ENCODE measurements around the gene MYO19.
A peak's percentile ranks its signal among the peaks of the same experiment; 100 is the strongest.

Gene MYO19, protein sequence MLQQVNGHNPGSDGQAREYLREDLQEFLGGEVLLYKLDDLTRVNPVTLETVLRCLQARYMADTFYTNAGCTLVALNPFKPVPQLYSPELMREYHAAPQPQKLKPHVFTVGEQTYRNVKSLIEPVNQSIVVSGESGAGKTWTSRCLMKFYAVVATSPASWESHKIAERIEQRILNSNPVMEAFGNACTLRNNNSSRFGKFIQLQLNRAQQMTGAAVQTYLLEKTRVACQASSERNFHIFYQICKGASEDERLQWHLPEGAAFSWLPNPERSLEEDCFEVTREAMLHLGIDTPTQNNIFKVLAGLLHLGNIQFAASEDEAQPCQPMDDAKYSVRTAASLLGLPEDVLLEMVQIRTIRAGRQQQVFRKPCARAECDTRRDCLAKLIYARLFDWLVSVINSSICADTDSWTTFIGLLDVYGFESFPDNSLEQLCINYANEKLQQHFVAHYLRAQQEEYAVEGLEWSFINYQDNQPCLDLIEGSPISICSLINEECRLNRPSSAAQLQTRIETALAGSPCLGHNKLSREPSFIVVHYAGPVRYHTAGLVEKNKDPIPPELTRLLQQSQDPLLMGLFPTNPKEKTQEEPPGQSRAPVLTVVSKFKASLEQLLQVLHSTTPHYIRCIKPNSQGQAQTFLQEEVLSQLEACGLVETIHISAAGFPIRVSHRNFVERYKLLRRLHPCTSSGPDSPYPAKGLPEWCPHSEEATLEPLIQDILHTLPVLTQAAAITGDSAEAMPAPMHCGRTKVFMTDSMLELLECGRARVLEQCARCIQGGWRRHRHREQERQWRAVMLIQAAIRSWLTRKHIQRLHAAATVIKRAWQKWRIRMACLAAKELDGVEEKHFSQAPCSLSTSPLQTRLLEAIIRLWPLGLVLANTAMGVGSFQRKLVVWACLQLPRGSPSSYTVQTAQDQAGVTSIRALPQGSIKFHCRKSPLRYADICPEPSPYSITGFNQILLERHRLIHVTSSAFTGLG

DNA sequence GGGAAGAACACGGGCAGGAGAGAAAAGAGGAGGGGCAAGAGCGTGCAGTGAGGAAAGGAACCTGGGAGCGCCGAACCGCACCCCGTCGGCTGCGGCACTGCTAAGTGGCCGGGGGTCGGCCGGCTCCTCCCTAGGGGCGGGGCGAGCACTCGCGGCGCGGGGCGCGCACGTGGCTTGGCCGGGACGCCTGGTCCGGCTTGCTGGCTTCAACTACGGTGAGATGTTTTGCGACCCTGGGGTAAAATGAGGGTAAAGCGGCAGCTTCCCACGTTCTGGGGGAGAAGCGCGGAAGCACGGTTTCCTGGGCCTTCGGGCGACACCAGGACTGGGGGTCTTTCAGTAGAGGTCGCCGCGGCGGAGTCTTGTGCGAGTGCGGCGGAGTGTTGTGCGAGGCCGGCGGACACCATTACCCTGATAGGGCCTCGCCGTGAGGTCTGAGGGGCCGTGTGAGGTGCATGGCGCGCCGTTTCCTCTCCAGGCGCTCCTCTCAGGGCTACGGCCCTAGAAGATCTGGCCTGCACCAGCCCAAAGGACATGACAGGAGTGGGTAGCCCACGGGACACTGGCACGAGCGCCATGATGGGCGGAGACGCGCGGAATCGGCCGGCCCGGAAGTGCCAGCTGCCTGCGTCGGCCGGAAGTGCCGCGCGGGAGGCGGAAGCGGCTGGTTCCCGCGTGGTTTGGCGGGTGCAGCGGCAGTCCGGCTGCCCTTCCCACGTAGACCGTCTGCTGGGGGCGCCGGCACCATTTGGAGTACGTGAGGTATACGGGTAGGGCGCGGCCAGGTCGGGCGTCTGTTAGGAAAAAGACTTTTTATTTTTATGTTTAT is at the start of gene MYO19, which contains the start of gene PIGW:
MYO19 (minus strand) TSS at position 29 of the 829 bp plus-strand sequence. CDS start 2,330 bp downstream, outside the sequence.
PIGW (plus strand) TSS at position 148 of the 829 bp plus-strand sequence. CDS start 2,115 bp downstream, outside the sequence.
- peak; percentile 77 for DNase-seq (ENCODE audit: low read depth)

- no peak for DNase-seq (ENCODE audit: low read depth)
Measured at GRCh38 chr17:36583787-36584186, 49.1 kb upstream of the MYO19 start.

DNA sequence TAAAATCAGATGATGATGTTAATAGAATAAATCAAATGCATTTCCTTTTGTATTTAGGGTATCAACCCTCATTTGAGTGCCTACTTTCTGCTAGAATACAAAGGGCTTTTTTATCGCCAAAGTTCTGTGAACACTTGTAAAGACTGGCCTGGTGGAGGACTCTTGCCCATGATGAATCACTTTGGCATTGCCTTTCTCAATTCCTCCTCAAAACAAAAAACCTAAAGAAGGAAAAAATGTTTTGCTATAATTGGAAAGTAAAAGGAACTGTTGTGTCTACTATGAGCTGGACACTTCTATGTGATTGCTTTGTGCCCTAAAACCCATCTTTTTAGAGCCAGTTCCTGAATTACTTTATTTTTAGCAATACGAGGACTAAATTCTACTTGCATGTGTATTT is 44.0 kb upstream of the MYO19 start:
- DNase-seq (ENCODE audit: low read depth), result no peak

DNA sequence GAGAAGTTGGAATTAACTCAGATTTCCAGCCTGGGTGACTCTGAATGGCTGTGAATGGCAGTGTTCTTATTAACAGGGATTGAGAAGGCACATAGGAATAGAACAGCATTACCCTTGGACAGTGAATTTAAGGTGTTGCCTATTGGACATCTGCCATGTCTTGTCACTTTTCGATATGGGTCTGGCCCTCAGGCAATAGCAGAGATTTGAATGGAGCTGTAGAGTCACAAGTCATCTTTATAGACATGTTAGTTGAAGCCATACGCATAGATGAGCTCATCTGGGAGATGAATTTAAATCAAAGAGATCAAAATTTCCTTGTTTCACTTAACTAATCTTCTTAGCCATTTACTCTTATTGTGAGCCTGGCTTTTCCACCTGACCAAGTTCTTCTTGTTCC is 42.1 kb upstream of the MYO19 start:
- no peak for DNase-seq (ENCODE audit: low read depth)

DNA sequence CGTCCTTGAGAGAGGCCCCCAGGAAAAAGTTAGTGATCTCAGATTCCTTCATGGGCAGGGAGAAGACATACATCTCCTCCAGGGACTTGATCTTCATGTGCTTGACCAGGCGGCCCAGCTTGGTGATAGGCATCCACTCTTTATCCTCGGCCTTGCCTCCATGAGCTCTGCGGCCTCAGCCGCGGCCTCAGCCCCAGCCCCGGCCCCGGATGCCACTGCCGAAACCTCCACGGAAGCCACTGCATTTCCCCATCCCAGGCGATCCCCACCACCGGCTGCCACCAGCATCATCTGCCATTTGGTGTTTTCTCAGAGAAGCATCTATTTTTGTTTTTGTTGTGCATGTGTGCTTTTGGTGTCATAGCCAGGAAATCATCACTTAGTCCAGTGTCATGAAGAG is 40.4 kb upstream of the MYO19 start:
- DNase-seq (ENCODE audit: low read depth), result no peak

GRCh38 chr17:36566081-36566480 is 31.4 kb upstream of the MYO19 start:
- DNase-seq (ENCODE audit: low read depth), result no peak

- DNase-seq (ENCODE audit: low read depth), result no peak
Measured at GRCh38 chr17:36553459-36553858, 18.8 kb upstream of the MYO19 start.

DNA sequence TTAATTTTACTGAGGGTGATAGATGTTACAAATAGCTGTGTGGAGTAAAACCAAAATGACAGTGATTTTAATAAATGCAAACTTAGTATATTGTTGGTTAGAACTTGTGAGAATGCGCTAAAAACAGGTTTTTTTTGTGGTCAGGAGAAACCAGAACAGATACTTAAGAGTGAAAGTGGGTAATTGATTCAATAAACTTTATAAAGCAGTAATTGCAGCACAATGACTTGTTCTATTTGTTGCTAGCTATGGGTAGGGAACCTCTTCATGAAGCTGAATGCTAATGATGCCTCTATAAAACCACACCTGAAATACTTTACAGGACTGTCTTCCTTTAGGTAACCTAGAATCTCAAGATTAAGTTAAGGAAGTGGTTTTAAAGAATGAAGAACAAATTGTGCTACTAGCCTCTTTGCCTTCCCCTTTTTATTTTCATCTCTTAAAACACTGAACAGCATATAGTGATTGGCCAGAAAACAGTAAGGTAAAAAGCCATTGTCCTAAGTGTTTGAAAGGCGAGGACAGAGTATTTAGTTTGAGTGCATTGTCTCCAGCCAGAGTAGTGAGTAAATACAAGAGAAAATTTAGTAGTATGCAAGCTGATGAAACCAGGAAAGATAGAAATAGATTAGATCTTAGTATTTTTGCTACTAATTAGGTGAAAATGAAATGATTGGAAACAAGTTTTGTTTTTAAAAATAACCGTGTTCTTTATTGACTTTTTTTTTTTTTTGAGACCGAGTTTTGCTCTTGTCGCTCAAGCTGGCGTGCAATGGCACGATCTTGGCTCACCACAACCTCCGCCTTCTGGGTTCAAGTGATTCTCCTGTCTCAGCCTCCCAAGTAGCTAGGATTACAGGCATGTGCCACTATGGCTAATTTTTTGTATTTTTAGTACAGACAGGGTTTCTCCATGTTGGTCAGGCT is 16.1 kb upstream of the MYO19 start:
- DNase-seq (ENCODE audit: low read depth), result no peak

DNA sequence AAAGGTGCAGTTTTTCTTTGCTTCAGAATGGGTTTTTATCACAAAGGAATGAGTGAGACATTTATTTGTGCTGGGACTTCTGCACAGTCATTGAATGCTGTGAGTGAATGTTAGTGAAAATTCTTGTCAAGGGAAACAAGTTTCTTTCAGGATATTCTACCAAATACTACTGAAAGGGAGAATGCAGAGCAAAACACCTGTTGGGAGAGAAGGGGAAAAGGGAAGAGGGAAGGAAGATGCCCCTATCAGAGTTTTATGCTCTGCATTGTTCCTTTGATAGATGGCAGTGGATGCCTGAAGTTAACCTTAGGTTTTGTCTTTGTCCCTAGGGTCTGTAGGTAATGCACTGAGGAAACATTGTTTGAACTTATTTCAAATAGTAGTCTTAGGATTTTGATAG is 13.1 kb upstream of the MYO19 start:
- DNase-seq (ENCODE audit: low read depth), result no peak

DNA sequence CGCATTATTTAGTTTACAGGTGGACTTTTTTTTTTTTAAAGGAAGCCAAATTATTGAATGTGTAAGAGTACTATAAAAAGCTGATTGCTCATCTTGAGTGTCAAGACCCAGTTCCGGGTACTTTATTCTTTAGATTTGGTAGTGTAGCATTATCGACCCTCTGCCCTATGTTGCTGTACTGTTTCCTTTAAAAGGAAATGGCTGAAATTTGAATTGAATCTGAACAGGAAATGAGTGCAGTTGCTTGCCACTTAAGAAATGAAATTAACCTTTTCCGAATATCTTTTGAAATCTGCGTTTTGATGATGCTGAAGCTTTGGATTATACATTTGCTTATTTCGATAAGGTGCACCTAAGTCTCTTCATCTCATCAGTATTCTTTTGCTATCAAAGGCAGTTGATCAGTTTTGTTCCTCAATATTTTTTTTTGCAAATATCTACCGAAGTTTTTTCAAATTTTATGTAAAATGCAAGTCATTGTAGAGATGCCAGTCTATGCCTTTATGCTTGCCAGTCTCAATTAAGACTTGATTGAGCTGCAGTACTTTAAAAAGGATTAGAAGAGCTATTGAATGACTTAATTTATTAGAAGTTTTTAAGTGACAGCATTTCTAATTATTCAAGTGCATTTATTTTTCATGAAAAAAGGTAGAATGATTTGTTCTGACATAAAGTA is 11.9 kb upstream of the MYO19 start:
- no peak for DNase-seq (ENCODE audit: low read depth)

DNA sequence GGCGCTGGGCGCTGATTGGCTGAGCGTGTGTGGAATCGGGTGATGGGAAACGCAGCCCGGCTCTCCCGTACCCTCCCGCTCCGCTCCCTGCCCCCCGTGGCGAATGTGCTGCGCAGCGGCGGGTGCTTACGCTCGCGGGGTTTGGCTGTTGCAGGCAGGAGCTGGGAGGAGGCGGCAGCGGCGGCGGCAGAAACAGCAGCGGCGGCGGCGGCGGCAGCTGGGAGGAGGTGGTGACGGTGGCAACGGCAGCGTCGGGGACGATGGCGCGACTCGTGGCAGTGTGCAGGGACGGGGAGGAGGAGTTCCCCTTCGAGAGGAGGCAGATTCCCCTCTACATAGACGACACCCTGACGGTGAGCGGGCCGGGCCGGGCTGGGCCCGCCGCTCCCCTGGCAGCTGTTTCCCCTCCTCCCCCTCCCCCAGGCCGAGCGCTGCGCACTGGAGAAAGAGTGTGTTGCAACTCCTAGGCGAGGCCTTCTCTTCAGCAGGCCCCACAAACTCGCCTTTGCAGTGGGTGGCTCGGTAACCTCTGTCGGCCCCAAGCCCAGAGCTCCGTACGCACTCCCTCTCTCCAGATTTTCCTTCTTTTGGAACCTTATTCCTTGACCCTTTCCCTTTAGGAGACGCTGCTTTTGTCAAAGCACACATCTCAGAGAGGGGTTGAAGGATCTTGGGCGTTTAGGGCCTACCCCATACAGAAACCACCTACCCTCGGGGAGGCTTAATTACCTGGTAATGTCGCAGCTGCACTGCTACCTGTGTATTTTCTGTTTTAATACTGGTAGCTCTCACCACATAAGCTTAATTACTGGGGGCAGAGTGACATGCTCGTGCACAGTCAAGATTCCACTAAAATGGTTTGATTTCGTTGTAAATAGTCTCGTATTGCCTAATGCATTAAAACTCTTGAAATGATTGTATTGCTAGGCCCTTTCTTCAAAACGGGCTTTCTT is 11.1 kb upstream of the MYO19 start:
- peak; percentile 92 for DNase-seq (ENCODE audit: low read depth)

DNA sequence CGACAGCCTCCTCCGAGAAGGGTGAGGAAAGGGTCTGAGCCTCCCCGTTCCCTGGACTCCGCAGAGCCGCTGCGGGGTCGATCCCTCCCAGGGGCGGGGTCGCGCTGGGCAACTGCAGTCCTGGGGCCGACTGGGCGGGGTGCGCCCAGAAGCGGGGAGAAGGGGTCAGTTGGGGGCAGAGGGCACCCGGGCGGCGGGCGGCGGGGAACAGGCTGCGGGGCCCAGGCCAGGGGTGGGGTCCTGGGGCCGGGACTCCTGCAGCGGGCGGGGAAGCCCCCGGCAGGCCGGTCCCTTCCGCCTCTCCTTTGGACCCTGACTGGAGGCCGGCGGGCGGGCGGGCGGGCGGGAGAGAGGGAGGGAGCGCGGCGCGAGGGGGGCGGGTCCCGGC is 10.4 kb upstream of the MYO19 start:
- DNase-seq (ENCODE audit: low read depth), result no peak

DNA sequence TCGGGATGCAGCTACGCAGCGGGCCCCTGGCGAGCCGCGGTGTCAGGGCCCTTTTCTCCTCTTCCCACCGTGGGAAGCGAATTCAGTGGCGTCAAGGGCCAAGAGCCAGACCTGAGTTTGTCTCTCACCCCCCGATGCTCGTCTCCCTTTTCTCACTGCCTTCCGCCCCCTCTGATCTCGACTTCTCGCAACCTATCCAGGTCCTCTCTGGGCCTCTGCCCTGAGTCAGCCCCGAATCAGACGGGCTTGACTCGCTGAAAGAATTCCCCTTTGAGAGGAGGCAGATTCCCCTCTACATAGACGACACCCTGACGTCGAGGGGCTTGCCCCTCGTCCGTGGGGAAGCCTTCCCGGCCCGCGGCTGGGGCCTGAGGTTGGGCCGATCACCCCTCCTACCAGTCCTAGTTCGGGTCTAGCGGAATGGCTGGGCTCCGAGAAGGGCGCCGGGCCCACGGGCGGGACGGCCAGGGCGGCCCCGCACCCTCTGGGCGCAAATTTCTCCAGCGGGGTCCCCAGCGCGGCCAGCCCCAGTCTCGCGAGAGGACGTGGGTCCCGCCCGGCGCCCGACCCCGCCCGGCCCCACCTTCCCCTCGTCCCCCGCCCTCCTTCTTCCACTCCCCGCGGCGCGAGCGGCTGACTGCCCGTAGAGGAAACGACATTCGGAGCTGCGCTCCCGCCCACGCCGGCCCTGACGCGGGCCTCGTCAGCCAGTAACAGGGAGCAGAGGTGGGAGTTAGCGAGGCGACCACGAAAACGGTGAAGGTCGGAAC is 9.8 kb upstream of the MYO19 start, which contains the start of gene GGNBP2:
GGNBP2 (plus strand) TSS at position 613 of the 770 bp plus-strand sequence. CDS start 806 bp downstream, outside the sequence.
- peak; percentile 86 for DNase-seq (ENCODE audit: low read depth)

DNA sequence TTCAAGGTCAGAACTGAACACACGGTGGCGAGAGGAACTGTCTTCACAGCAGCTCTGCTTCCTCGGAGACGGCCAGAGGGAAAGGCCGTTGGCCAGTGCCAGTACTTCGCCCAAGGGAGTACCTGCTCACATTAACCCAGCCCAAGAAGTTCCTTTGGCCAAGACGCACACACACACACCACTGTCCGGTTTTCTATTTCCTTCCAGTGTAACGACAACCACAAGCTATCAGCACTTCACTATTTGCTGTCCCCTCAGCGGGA is 9.3 kb upstream of the MYO19 start:
- DNase-seq (ENCODE audit: low read depth), result peak; percentile 4

- DNase-seq (ENCODE audit: low read depth), result no peak
Measured at GRCh38 chr17:36542755-36543154, 8.1 kb upstream of the MYO19 start.

DNA sequence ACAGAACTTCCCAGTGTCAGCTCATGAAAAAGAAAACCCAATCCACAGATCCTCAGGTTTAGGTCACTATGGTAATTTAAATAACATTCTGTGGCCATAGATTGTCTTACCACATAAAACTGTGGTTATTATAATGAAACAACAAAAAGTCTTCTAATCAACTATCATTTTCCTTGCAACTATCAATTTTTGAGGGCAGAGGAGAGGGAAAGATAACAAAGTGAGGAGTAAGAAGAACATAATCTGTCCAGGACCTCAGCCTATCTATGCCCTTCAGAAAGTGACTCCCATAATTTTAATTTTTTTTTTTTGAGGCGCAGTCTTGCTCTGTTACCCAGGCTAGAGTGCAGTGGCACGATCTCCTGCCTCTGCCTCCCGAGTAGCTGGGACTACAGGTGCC is 6.0 kb upstream of the MYO19 start:
- DNase-seq (ENCODE audit: low read depth), result no peak

DNA sequence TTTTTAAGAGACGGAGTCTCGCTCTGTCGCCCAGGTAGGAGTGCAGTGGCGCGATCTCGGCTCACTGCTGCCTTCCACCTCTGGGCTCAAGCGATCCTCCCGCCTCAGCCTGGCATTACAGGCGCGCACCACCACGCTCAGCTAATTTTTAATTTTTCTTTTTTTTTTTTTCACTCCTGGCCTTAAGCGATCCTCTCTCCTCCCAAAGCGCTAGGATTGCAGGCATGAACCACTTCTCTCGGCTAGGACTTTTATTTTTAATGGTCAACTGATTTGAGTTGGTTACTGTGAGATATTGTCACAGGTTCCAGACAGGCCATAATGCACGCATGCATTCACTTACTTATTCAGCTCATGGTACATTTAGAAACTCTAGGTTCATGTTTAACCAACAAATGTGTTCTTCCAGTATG is 1.0 kb upstream of the MYO19 start:
- no peak for DNase-seq (ENCODE audit: low read depth)

Measured in stimulated activated CD8-positive, alpha-beta memory T cell treated with anti-CD3 and anti-CD28 coated beads, Interleukin-12 subunit alpha, Interleukin-12 subunit beta, amount 100 ng/mL, for 1 hour (primary cell).